GM19238 (cell line): Measurements from ENCODE around the gene AP2A2.

Experiments
- DNase-seq: peaks from one replicate; pipeline ENCODE4 v3.0.0; 2011; ENCODE audit warnings: low spot score; ENCODE audit not compliant: insufficient read length

AP2A2 gene

DNA sequence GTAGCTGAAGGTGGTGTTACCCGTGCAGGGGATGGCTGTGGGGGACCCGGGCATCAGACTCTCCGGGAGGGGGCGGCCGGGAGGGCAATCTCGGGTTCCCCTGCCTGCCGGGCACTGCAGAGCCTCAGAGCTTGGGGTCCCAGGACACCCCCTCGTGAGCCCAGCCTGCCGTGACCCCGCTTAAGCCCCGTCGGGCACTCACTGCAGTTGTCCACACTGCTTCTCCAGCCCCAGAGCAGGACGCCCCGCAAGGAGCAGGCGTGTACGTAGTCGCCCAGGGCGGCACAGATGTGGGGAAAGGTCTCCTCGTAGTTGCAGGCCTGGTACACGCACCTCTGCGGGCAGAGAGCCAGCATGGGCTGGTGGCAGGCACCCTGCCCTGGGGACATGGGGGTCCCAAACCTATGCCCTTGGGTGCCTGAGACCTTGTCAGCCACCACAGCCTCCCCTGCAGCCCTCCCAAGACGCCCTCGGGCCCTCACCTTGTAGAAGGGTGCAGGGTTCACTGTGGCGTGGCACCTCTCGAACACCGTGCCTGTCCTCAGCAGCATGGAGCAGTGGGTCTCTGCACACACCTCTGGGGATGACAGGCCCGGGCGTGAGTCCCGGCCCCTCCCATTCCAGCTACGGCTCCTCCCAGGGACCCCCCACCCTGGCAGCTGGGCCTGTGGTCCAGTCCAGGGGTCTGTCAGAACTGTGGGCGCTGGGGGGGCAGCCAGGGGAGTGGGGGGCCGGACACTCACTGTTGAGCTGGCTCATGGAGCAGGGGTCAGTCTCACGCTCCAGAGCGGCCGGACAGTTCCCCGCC is 102.0 kb downstream of the AP2A2 start:
- no peak for DNase-seq

- DNase-seq, result no peak
Measured at GRCh38 chr11:1028291-1028540, 102.5 kb downstream of the AP2A2 start.

GRCh38 chr11:1028616-1029015 is 102.9 kb downstream of the AP2A2 start:
- no peak for DNase-seq

- DNase-seq, result no peak
Measured at GRCh38 chr11:1029051-1029450, 103.4 kb downstream of the AP2A2 start.

GRCh38 chr11:1029654-1030053 is 104.0 kb downstream of the AP2A2 start:
- DNase-seq, result no peak

DNA sequence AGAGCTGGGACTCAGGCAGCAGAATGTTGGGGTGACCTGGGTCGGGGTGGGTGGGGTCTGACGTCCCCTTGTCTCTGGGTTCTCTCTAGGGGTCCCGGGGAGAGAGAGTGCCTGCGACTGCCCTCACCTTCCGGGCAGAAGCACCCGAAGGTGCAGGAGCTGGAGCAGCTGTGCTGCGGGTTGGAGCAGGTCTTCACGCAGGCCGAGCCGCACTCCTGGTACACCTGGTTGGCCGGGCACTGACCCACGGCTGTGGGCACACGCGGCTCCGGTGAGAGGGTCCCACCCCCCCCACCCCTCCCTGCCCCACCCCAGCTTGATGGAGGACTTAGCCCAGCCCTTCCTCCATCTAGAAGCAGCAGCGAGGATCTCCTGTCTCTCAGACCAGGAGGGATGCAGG is 104.4 kb downstream of the AP2A2 start:
- DNase-seq, result no peak

DNA sequence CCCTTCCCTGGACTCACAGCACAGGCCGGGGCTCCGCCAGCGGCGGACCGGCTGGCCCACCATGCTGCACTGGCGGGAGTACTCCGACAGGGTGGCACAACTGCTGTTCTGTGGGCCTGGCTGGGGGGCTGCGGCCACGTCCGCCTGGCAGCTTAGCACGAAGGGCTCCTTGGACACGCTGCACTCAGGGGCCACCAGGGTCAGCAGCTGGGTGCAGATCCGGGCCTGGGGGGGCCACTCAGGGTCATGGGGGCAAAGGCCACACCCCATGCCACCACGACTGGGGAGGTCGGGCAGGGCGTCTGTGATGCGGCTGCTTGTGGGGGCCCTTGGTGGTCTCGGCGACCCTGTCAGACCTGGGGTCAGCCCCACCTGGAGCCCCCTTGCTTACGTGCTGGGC is 104.9 kb downstream of the AP2A2 start:
- no peak for DNase-seq

DNA sequence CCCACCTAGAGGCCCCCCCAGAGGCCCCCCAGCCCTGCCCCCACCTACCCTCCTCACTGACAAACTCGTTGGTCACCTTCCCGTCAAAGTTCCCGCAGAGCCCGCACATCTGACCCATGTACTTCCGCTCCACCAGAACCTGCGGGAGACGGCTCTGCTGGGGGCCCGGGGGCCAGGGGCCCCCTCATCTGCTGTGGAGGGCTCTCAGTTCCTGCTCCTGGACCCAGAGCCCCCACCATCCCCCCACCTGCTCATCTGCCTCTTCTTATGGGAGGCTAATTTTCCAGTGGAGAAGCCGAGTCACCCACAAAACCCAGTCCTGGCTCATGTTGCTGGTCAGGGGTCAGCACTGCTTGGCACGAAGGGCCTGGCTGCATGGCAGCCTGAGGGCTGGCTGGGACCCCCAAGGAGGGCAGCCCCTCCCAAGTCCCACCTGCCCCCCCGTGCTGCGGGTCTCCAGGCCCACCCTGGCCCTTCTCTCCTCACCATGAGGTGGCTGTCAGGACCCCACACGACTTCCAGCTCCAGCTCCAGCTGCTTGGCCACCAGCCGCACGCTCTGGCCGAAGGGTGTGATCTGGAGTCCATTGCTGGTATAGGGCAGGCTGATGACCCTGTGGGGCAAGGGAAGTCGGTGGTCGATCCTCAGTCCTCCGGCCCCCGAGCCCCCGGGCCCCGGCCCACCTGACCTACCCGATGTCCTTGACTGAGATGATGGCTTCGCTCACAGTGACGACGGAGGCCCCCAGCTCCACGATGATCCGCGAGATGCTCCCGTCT is 105.6 kb downstream of the AP2A2 start:
- DNase-seq, result no peak

GRCh38 chr11:1032310-1032891 is 106.7 kb downstream of the AP2A2 start:
- no peak for DNase-seq

DNA sequence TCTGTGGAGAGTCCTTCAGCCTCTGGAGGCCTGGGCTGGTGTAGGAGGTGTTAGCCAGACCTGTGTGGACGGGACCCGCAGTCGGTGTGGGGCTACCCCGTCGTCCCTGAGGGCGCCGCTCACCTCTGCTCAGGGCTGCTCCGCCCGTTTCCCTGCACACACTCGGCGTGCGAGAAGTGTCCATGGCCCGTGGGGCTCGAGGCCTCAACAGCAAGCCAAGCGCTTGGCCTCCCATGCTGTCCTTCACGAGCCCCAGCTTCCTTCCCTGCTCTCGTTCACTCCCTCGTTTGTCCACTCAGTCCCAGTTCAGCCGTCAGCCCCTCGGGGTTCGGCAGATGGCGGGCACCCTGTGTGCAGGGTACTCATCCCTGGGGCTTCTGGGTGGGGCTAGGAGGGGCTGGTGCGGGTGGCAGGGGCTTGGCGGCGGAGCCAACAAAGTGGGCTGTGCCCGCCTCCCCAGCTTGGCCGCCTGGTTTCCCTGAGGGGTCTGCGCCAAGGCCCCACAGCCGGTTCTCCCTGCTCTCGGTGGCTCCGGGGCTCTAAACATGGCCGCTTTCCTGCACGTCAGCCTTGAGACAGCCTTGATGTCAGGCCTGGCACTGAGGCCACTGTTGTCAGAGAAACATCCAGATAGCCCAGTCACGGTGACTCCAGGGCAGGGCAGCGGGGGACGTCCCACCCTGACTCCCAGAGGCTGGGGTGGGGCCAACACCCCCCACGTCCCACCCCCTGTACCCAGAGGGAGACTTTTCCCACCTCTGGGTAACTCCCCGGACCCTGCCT is 107.5 kb downstream of the AP2A2 start:
- DNase-seq, result no peak

DNA sequence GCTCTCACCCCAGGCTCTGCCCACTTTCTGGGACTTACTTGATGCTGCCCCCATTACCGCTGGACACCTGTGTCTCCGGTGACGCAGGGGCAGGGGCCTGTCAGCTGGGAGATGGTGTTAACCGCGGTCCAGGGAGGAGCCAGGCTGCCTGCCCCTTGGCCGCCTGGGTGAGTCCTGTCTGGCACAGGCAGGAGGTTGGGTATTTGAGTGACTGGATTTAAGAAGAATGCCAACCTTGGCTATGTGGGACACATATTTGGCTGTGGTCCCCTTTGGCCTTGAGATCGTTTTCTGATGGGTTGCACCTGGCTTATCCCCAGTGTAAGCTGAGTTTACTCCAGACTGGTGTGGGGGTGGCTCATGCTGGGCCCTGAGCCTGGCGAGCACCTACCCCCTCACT is 108.3 kb downstream of the AP2A2 start:
- no peak for DNase-seq

DNA sequence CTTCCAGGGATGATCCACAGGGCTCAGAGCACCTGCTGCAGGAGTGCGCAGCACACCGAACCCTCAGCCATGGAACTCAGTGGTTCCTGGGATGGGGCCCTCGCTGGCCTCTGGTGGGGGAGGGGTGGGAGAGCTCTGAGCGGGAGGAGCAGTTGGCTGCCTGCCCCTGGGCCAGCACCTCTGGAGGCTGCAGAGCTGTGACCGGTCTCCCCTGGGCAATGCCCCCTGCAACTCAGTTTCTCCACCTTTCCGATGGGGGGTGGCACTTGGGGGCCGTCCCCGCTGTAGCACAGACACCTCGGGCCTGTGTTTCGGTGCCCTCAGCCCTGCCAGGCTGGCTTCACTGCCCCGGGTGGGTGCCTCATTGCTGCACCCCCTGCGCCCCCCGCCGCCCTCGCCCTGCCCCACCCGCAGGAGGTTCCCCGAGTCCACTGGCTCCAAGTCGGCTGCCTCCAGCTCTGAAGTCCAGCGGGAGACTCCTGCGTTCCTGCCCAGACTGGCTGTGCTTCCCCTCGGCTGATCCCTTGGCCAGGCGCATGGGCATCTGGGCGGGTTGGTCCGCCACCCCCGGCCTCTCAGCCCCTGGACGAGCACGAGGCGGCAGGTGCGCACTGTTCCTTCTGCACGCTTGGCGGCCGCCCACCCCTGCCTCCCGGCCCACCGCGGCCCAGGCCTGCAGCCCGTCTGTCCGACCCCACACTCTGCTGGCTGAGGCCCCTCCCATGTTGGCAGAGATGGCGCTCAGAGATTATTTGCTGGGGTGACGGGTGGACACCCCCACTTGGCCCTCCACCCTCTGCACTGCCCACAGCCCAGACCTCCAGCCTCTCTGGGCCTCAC is 109.0 kb downstream of the AP2A2 start:
- no peak for DNase-seq

DNA sequence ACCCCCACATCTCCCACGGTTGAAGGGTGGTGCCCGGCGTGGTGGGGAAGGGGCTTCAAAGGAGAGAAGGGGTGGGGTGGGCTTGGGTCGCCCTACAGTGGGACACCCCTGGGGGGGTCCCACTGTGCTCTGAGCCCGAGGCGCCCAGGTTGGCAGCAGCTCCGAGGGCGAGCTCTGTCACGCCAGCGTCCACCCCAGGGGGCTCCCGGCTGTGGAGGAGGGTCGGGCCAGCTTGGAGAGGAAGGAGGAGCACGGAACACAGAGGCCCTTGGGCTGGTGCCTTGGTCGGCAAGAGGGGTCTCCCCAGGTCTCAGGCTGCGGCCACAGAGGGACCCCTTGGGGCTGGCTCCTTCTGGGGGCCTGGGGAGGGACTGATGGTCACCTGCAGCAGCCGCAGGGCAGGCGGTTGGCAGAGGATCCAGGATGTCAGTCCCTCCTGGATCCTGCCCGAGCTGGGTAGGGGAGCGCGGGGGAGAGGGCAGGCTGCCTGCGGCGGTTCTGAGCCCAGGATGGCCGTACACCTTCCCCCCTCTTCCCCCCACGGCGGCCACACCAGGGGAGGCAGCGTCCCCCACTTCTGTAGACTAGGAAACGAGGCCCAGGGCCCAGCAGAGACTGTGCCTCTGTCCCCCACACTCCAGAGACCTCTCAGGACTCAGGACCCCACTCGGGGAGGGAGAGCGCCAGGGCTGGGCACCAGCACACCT is 110.1 kb downstream of the AP2A2 start:
- DNase-seq, result no peak

DNA sequence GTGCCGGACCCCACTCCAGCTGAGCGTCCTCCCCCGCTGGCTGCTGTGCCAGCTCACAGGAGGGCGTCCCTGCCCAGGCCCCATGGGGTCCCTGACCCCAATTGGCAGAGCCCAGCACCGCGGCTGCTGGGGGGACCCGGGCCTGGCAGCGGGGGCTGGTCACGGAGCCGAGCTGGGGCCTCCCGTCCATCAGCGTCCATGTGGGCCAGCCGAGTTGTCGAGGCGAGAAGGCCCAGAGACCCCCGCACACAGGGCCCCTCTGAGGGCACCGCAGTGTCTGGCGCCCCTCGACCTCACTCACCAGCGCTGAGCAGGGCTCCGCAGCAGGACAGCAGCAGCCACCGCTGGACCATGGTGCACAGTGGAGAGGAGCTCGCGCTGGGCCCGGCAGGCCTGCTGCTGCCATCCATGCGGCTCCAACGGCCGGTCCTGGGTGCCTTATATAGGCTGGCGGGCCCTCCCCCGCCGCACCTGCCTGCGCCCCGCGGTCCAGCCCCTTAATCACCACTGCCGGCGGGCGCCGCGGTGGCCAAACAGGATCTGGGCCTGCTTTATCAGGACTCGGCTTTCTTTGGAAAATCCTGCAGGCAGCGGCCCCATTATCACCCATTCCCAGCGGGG is 110.7 kb downstream of the AP2A2 start, which contains the start of gene MUC6:
MUC6 (minus strand) TSS at position 416 of the 621 bp plus-strand sequence; CDS start at position 353, 63 bp downstream.
- DNase-seq, result no peak

DNA sequence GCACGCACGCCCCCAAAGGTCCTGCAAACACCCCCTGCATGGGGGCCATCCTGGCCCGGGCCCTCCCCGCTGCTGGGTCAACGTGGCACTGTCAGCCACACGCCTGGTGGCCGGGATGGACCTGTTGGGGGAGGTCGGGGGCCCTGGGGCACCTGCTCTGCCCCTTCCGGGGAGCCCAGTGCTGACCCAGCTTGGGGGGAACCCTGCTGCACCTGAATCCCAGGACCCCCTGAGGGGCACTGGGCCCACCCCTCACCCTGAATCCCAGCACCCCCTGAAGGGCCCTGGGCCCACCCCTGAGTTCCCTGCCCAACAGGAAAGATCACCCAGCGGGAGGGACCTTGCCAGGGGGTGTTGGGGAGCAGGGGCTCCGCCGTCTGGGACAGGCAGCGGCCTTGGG is 111.3 kb downstream of the AP2A2 start:
- DNase-seq, result no peak

- DNase-seq, result no peak
Measured at GRCh38 chr11:1037506-1038055, 111.9 kb downstream of the AP2A2 start.

DNA sequence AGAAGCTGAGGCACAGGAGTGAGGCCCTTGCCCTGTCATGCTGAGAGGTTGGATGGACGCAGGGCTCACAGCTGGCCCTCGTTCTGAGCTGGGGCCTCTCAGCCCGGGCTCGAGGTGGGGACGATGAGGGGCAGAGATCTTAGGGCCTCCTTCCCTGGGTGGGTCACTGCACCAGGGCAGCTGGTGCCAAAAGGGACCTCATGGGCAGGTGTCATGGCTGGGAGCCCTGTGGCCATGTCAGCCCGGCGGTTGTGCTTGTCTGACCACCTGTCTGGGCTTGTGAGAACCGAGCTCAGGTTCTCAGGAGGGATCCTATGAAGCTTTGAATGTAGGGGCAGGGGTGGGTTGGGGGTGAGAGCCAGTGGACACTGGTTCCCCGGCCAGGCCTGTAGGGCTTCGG is 112.7 kb downstream of the AP2A2 start:
- DNase-seq, result no peak

DNA sequence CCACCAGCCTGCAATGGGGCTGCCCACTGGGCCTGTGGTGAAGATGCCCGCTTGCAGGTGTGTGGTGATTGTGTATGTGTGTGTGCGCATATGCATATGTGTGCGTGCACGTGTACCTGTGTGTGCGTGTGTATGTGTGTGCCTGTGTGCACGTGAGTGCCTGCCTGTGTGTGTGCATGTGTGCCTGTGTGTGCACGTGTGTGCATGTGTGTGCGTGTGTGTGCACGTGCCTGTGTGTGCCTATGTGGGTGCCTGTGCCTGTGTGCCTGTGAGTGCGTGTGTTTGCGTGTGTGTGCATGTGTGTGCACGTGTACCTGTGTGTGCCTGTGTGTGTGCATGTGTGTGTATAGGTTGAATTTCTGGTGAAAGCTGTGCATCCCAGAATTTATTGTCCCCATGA is 113.3 kb downstream of the AP2A2 start:
- no peak for DNase-seq
